Suprapubic skin (tissue), 3 donors: Measurements from ENCODE around the gene CFAP119.

ENCODE experiments used
- CTCF ChIP-seq, 2 donors: fragments of 200-600 bp in 1 of 2; fragments of 450-650 bp in 1 of 2; sonication (generic) in 1 of 2; IDR thresholded peaks; one replicate each; pipeline ENCODE4 v1.5.1; 2016 to 2019; ENCODE audit warnings: antibody characterized with exemption in 2 of 2, mild to moderate bottlenecking in 1 of 2, moderate library complexity in 1 of 2
- EP300 ChIP-seq: sonication (generic); formaldehyde crosslinking; IDR thresholded peaks from one replicate; pipeline ENCODE4 v1.6.1; 2017; ENCODE audit warnings: antibody characterized with exemption

GRCh38 chr16:30780021-30780420 lies 18.2 kb upstream of the CFAP119 start:
- no peak for TF ChIP-seq CTCF (IDR thresholded peaks at IDR 0.05)
- no peak for TF ChIP-seq EP300
